GM12878 (cell line): ENCODE measurements around the gene TADA2A. TPM values are rescaled to one million over a fixed set of nuclear protein-coding genes. Genes with fewer than 3 reads are reported as not detected.

ENCODE experiments used
- ATAC-seq: fragments of 200-7000 bp; cut with Tn5 transposase; 3 replicates; pipeline ENCODE4 v1.9.1; 2020; ENCODE audit warnings: mild to moderate bottlenecking, moderate library complexity
- BruUV-seq: library from RNA; stranded (reverse); fragments of 400-500 nt; replicated peaks from 2 replicates; lab custom pipeline; 2021; lab: Mats Ljungman, UMichigan
- CTCF ChIA-PET: fragments of 300-600 bp; sonication (Branson Sonifier 250); formaldehyde crosslinking; extraction: SDS; loops from one replicate; lab custom pipeline; 2021; ENCODE audit warnings: inconsistent platforms; lab: Yijun Ruan, JAX
- POLR2A ChIA-PET: fragments of 350-600 bp; formaldehyde crosslinking; extraction: SDS; loops from one replicate; lab custom pipeline; 2021; ENCODE audit warnings: inconsistent platforms; lab: Charles Lee
- RAD21 ChIA-PET: fragments of 300-600 bp; sonication (Branson Sonifier 250); formaldehyde crosslinking; loops from one replicate; lab custom pipeline; 2023; ENCODE audit warnings: antibody characterized with exemption; ENCODE audit not compliant: unreplicated experiment; lab: Charles Lee
- SMC1A ChIA-PET: fragments of 300-600 bp; sonication (Branson Sonifier 250); formaldehyde crosslinking; loops from one replicate; lab custom pipeline; 2023; ENCODE audit not compliant: unreplicated experiment, uncharacterized antibody; lab: Charles Lee
- DNase-seq: peaks from one replicate; pipeline ENCODE4 v3.0.0-alpha.2; 2011; ENCODE audit warnings: low read depth, low spot score
- FAIRE-seq: peaks from 3 replicates; lab custom pipeline; 2011; peaks lifted over from hg19 to GRCh38; lab: Jason Lieb, UNC
- H2AFZ ChIP-seq: 2 replicates; pipeline ENCODE4 v1.6.0; 2011; ENCODE audit warnings: low read depth, low read length, control low read depth; ENCODE audit not compliant: control insufficient read depth
- H3K27ac ChIP-seq: 2 replicates; pipeline ENCODE4 v1.5.1; 2011; ENCODE audit warnings: control low read depth; ENCODE audit not compliant: control insufficient read depth, insufficient read depth
- H3K27me3 ChIP-seq, 2 experiments: replicated peaks in 1 of 2; 2 replicates each; pipeline versions ENCODE4 v1.6.0 to v1.6.1; 2011; ENCODE audit warnings: low read length in 1 of 2; ENCODE audit not compliant: control insufficient read depth in 2 of 2, insufficient read depth in 2 of 2
- H3K36me3 ChIP-seq, 2 experiments: 2 replicates each; pipeline ENCODE4 v1.5.1; 2011; ENCODE audit warnings: low read length in 1 of 2; ENCODE audit not compliant: control insufficient read depth in 2 of 2, insufficient read depth in 2 of 2
- H3K4me1 ChIP-seq: 2 replicates; pipeline ENCODE4 v1.6.1; 2011; ENCODE audit warnings: mild to moderate bottlenecking, low read length, moderate library complexity, mixed read lengths; ENCODE audit not compliant: control insufficient read depth, insufficient read depth
- H3K4me2 ChIP-seq: 2 replicates; pipeline ENCODE4 v1.6.0; 2011; ENCODE audit warnings: control low read depth; ENCODE audit not compliant: control insufficient read depth, insufficient read depth
- H3K4me3 ChIP-seq: fragments of 200-600 bp; sonication (generic); 2 replicates; pipeline ENCODE4 v1.5.1; 2016
- H3K79me2 ChIP-seq: 2 replicates; pipeline ENCODE4 v1.6.0; 2011; ENCODE audit warnings: low read length; ENCODE audit not compliant: control insufficient read depth, insufficient read depth
- H3K9ac ChIP-seq: 2 replicates; pipeline ENCODE4 v1.8.0; 2011; ENCODE audit warnings: low read length, control low read depth, mixed read lengths; ENCODE audit not compliant: control insufficient read depth, insufficient read depth
- H3K9me3 ChIP-seq: replicated peaks from 3 replicates; pipeline ENCODE4 v1.5.1; 2011; ENCODE audit warnings: mild to moderate bottlenecking, low read length; ENCODE audit not compliant: control insufficient read depth, insufficient read depth
- H4K20me1 ChIP-seq: 2 replicates; pipeline ENCODE4 v1.6.0; 2011; ENCODE audit not compliant: control insufficient read depth, insufficient read depth
- BCL11A ChIP-seq: IDR thresholded peaks from 2 replicates; pipeline ENCODE4 v1.6.1; 2011; ENCODE audit warnings: low read depth, low read length
- BCL3 ChIP-seq: IDR thresholded peaks from 2 replicates; pipeline ENCODE4 v1.6.1; 2011; ENCODE audit warnings: borderline replicate concordance, low read depth, mild to moderate bottlenecking, moderate library complexity, low read length; ENCODE audit not compliant: insufficient read depth, poor library complexity, severe bottlenecking
- CREM ChIP-seq: IDR thresholded peaks from 2 replicates; pipeline ENCODE4 v1.6.1; 2014; ENCODE audit warnings: antibody characterized with exemption, low read depth
- EP300 ChIP-seq, 2 experiments: fragments of 150-350 bp in 1 of 2; IDR thresholded peaks; 2 replicates each; pipeline ENCODE4 v1.6.1; 2011 to 2012; ENCODE audit warnings: low read depth in 2 of 2, low read length in 2 of 2, borderline replicate concordance in 1 of 2, improper control_type of control experiment in 1 of 2, inconsistent platforms in 1 of 2; ENCODE audit not compliant: control insufficient read depth in 1 of 2
- ESRRA ChIP-seq: IDR thresholded peaks from 2 replicates; pipeline ENCODE4 v1.6.1; 2012; ENCODE audit warnings: mild to moderate bottlenecking, low read length, improper control_type of control experiment
- IKZF1 ChIP-seq: fragments of 450-650 bp; conservative IDR thresholded peaks from 2 replicates; pipeline ENCODE4 v1.6.1; 2017; ENCODE audit warnings: antibody characterized with exemption, mild to moderate bottlenecking
- IRF5 ChIP-seq: fragments of 450-650 bp; IDR thresholded peaks from 2 replicates; pipeline ENCODE4 v1.6.1; 2017; ENCODE audit warnings: borderline replicate concordance
- KAT2A ChIP-seq: conservative IDR thresholded peaks from 2 replicates; pipeline ENCODE4 v1.6.1; 2011; ENCODE audit warnings: low read depth, low read length; ENCODE audit not compliant: control insufficient read depth
- KLF5 ChIP-seq: fragments of 450-650 bp; IDR thresholded peaks from 2 replicates; pipeline ENCODE4 v1.6.1; 2014; ENCODE audit warnings: mild to moderate bottlenecking; ENCODE audit not compliant: partially characterized antibody
- MEF2A ChIP-seq: IDR thresholded peaks from 2 replicates; pipeline ENCODE4 v1.6.1; 2011; ENCODE audit warnings: low read depth, mild to moderate bottlenecking, low read length, moderate library complexity; ENCODE audit not compliant: insufficient read depth
- POLR2AphosphoS5 ChIP-seq: IDR thresholded peaks from 2 replicates; pipeline ENCODE4 v1.6.1; 2011; ENCODE audit warnings: mild to moderate bottlenecking, low read length, inconsistent platforms
- POU2F2 ChIP-seq: IDR thresholded peaks from 3 replicates; pipeline ENCODE4 v1.6.1; 2011; ENCODE audit warnings: low read depth, mild to moderate bottlenecking, low read length, borderline replicate concordance
- RAD51 ChIP-seq: fragments of 450-650 bp; IDR thresholded peaks from 2 replicates; pipeline ENCODE4 v1.6.1; 2016; ENCODE audit warnings: moderate library complexity, mild to moderate bottlenecking, inconsistent platforms
- RCOR1 ChIP-seq: conservative IDR thresholded peaks from 2 replicates; pipeline ENCODE4 v1.6.1; 2012; ENCODE audit warnings: low read depth, low read length, improper control_type of control experiment
- SMAD5 ChIP-seq: IDR thresholded peaks from 2 replicates; pipeline ENCODE4 v1.6.1; 2016; ENCODE audit warnings: antibody characterized with exemption, low read depth
- SREBF1 ChIP-seq: IDR thresholded peaks from 2 replicates; pipeline ENCODE4 v1.6.1; 2012; ENCODE audit warnings: mild to moderate bottlenecking, low read length
- SRF ChIP-seq, 2 experiments: IDR thresholded peaks; 2 replicates each; pipeline ENCODE4 v1.6.1; 2011; ENCODE audit warnings: low read depth in 2 of 2, low read length in 2 of 2, mild to moderate bottlenecking in 1 of 2, moderate library complexity in 1 of 2
- TBL1XR1 ChIP-seq: IDR thresholded peaks from 2 replicates; pipeline ENCODE4 v1.6.1; 2012; ENCODE audit warnings: low read depth, low read length, improper control_type of control experiment
- TCF7 ChIP-seq: IDR thresholded peaks from 2 replicates; pipeline ENCODE4 v1.6.1; 2014; ENCODE audit warnings: antibody characterized with exemption, borderline replicate concordance
- WGBS: methylation state at CpG from one replicate; pipeline ENCODE4 v1.1.6; 2016; ENCODE audit warnings: low lambda C conversion rate; ENCODE audit not compliant: insufficient replicate concordance, insufficient coverage; ENCODE audit errors: missing lambda C conversion rate; 5-methylcytosine and 5-hydroxymethylcytosine counted together
- in situ Hi-C: fragments of 300-500 bp; cut with MboI; formaldehyde crosslinking; loops from 9 replicates; pipeline ENCODE4 v1.14.3; 2018; ENCODE audit warnings: mixed read lengths
- intact Hi-C: fragments of 100-400 bp; cut with micrococcal nuclease; formaldehyde crosslinking; loops from one replicate; pipeline ENCODE4 v1.14.2; 2022; ENCODE audit not compliant: unreplicated experiment
- polyA plus RNA-seq, 11 experiments: library from polyadenylated mRNA; depleted of rRNA in 4 of 11; unstranded in 6 of 11; stranded (reverse) in 5 of 11; fragments of >200 nt; fragmentation: Nextera tagmentation in 4 of 11; fragmentation: Illumina TruSeq in 1 of 11; extraction: Ambion mirVana in 4 of 11; extraction: Trizol in 1 of 11; gene quantifications; 1 replicate in 1 of 11; 2 replicates in 10 of 11; pipeline versions ENCODE4 v1.2.1 to v1.2.3, GENCODE V29; 2011 to 2016; ENCODE audit warnings: inconsistent platforms in 2 of 11, missing spikeins in 2 of 11, low read depth in 1 of 11
- total RNA-seq, 4 experiments: library from RNA; depleted of rRNA in 3 of 4; stranded (reverse); fragments of >200 nt in 3 of 4; fragmentation: Illumina TruSeq in 1 of 4; extraction: Trizol in 1 of 4; gene quantifications; 2 replicates each; pipeline versions ENCODE4 v1.2.1 to v1.2.3, GENCODE V29; 2013 to 2021
- TF ChIP-seq, protein P1 (sequence below): fragments of 450-650 bp; IDR thresholded peaks from 2 replicates; pipeline ENCODE4 v1.6.1; 2016; ENCODE audit warnings: mild to moderate bottlenecking

TADA2A gene
- total and polyA plus RNA-seq, 10 of the 15 experiments (the other 5 are each of a cell fraction or from before 2014, with no cell fraction given) = 19.6 to 43.8 (median 34.1) TPM

DNA sequence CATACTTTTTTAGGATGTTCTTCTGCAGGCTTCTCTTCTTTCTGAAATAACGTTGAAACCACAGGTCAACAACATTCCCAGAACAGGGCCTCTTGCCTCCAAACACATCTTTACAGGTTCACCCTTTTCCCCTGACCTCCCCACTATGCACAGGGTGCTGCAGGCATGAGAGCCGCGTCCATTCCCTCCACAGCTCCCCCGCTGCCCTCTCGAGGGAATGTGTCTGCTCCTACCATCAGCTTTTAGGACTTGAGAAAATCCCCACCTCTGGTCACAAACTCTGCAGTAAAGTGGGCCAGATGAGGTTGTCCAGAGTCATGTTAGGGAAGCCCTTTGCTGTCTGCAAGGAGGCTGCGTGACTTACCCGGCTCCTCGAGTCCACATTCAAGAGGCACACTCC lies 113.5 kb downstream of the TADA2A start:
- Histone ChIP-seq H3K9me3 (no peaks in the 10 kb centered on the region), H3K9ac (no peak overlapping the region), H2AFZ (no peak overlapping the region), H3K27ac (no peak overlapping the region), H4K20me1 (no peaks in the 10 kb centered on the region)
- CTCF ChIA-PET = interaction anchor here (0.8 to 1.8 kb wide), 2 partner anchors 13 to 147 kb away, joined by 3 to 5 read pairs; no protein-coding TSS in a partner anchor
- FAIRE-seq (no peak), DNase-seq (no peak), ATAC-seq (no peak)
- in situ Hi-C loops = loop anchor here (5.0 to 25.0 kb wide), 2 partner anchors 272 to 867 kb away; no protein-coding TSS in a partner anchor
- no TSS peak for BruUV-seq
- RAD21 ChIA-PET = no interaction called here
- POLR2A ChIA-PET = no interaction called here
- SMC1A ChIA-PET = no interaction called here
- TF ChIP-seq IRF5 = no peak
- TF ChIP-seq CREM = no peak
- TF ChIP-seq TCF7 = no peak
- no peak for TF ChIP-seq RAD51
- no peak for TF ChIP-seq EP300 (IDR thresholded peaks at IDR 0.05; ENCODE audit: borderline replicate concordance in 1 of 2, control insufficient read depth in 1 of 2, low read depth in 2 of 2, low read length in 2 of 2)
- TF ChIP-seq RCOR1 = no peak
- TF ChIP-seq MEF2A = no peak
- no peak for TF ChIP-seq SMAD5
- TF ChIP-seq, protein P1, sequence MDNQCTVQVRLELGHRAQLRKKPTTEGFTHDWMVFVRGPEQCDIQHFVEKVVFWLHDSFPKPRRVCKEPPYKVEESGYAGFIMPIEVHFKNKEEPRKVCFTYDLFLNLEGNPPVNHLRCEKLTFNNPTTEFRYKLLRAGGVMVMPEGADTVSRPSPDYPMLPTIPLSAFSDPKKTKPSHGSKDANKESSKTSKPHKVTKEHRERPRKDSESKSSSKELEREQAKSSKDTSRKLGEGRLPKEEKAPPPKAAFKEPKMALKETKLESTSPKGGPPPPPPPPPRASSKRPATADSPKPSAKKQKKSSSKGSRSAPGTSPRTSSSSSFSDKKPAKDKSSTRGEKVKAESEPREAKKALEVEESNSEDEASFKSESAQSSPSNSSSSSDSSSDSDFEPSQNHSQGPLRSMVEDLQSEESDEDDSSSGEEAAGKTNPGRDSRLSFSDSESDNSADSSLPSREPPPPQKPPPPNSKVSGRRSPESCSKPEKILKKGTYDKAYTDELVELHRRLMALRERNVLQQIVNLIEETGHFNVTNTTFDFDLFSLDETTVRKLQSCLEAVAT = no peak
- TF ChIP-seq BCL11A = no peak
- no peak for TF ChIP-seq ESRRA
- TF ChIP-seq POLR2AphosphoS5 = no peak
- no peak for TF ChIP-seq IKZF1
- no peak for TF ChIP-seq KAT2A
- TF ChIP-seq TBL1XR1 = no peak
- TF ChIP-seq KLF5 = no peak
- TF ChIP-seq BCL3 = no peak
- no peak for TF ChIP-seq POU2F2
- no peak for TF ChIP-seq SREBF1
- no peak for TF ChIP-seq SRF (IDR thresholded peaks at IDR 0.05; ENCODE audit: low read depth in 2 of 2, low read length in 2 of 2)
- TF ChIP-seq, all 136 proteins: peak for 0
- Histone ChIP-seq H3K27me3 (no peaks in the 10 kb centered on the region), H3K4me2 (no peak overlapping the region), H3K36me3 (peaks cover 9 to 27% of the 10 kb centered on the region in 2 experiments), H3K79me2 (no peaks in the 10 kb centered on the region), H3K4me1 (no peaks in the 10 kb centered on the region), H3K4me3 (no peak overlapping the region)
- 88% methylated on average over 8 of the region's 8 CpGs for WGBS
- intact Hi-C loops = loop anchor here (10.0 kb wide), 1 partner anchor 185 kb away; no protein-coding TSS in a partner anchor
